Measurements from ENCODE around the gene RGS6.

Gene RGS6

DNA sequence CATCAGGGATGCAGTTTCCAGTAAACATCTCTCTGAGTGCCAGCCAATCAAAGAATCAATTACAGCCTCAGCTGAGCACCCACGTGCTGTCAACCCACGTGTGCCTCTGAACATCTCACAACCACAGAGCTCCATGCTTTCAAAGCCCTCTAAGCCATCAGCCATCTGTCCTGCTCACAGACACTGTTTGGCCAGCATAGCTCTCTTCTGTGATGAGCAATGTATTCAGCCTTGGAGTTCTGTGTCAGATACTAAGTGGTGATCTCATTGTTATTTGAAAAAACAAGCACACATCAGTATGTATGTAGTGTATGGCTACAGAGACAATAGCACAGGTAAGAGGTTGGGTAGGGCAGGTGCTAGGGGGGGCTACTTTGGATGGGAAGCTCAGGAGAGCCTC is 94.3 kb downstream of the RGS6 start:
- no peaks in the 10 kb centered on the region for H3K79me2 ChIP-seq (ENCODE audit: control insufficient read depth, low read length)

DNA sequence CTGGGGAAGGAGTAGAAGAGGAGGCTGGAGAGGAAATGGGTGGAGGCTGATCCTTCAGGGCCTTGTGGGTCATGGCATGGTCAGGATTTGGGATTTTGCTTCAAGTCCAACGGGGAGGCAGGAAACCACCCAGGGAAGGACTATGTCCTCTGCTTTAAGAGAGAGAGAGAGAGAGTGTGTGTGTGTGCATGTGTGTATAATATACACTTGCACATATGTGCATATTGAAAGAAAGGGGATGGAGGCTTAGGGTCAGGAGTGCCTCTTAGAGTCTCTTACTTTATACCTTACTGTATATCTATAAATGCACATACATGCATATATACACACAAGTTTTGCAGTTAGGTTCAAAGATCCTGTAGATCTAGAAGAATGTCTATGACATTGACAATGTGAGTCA is 94.8 kb downstream of the RGS6 start:
- no peaks in the 10 kb centered on the region for H4K20me1 ChIP-seq (ENCODE audit: control insufficient read depth, insufficient read depth, low read depth, low read length)
- no peaks in the 10 kb centered on the region for H3F3A ChIP-seq (ENCODE audit: control insufficient read depth, insufficient read depth)

More for the DNA sequence above, 94.3 kb downstream of the RGS6 start:
- no peak for TF ChIP-seq EZH2phosphoT487 (IDR thresholded peaks at IDR 0.05; ENCODE audit: borderline replicate concordance, low read length)
- TF ChIP-seq, protein P1, sequence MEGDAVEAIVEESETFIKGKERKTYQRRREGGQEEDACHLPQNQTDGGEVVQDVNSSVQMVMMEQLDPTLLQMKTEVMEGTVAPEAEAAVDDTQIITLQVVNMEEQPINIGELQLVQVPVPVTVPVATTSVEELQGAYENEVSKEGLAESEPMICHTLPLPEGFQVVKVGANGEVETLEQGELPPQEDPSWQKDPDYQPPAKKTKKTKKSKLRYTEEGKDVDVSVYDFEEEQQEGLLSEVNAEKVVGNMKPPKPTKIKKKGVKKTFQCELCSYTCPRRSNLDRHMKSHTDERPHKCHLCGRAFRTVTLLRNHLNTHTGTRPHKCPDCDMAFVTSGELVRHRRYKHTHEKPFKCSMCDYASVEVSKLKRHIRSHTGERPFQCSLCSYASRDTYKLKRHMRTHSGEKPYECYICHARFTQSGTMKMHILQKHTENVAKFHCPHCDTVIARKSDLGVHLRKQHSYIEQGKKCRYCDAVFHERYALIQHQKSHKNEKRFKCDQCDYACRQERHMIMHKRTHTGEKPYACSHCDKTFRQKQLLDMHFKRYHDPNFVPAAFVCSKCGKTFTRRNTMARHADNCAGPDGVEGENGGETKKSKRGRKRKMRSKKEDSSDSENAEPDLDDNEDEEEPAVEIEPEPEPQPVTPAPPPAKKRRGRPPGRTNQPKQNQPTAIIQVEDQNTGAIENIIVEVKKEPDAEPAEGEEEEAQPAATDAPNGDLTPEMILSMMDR (IDR thresholded peaks at IDR 0.05; ENCODE audit: low read depth, low read length, poor library complexity, severe bottlenecking): no peak
- Histone ChIP-seq H3K4me2 (ENCODE audit: low read length) (no peak overlapping the region), H3K27me3 (ENCODE audit: control insufficient read depth, low read length) (0 out of 2 replicates have a peak, but pooled peaks cover 4% of the 10 kb centered on the region), H3K9me3 (ENCODE audit: control insufficient read depth, insufficient read depth, low read length) (no peaks in the 10 kb centered on the region), H3K36me3 (ENCODE audit: control insufficient read depth, low read length) (no peaks in the 10 kb centered on the region), H3K4me1 (ENCODE audit: control insufficient read depth, low read length) (no peaks in the 10 kb centered on the region), H3K4me3 (ENCODE audit: low read length) (no peak overlapping the region), H4K20me1 (ENCODE audit: control insufficient read depth, insufficient read depth, low read depth, low read length) (no peaks in the 10 kb centered on the region), H3K9me2 (replicated peaks; ENCODE audit: control insufficient read depth, low read length) (no peaks in the 10 kb centered on the region), H3F3A (ENCODE audit: control insufficient read depth, insufficient read depth) (no peaks in the 10 kb centered on the region), H3K27ac (ENCODE audit: low read depth, low read length) (no peak overlapping the region)

DNA sequence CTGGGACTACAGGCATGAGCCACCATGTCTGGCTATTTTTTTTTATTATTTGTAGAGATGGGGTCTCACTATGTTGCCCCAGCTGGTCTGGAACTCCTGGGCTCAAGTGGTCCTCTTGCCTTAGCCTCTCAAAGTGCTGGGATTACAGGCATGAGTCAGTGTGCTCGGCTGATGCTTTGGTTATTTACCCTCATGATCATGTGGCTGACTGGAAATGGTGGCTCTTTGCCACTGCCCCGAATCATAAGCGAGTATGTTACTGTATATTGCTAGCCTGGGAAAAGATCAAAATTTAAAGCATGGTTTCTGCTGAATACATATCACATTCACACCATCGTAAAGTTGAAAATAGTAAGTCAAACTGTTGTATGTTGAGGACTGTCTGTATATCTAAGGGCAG is 101.1 kb downstream of the RGS6 start:
- no peak overlapping the region for H3K4me3 ChIP-seq (ENCODE audit: low read length)
- no peaks in the 10 kb centered on the region for H3K27me3 ChIP-seq (ENCODE audit: control insufficient read depth, low read length)
- H3F3A ChIP-seq (ENCODE audit: control insufficient read depth, insufficient read depth): no peaks in the 10 kb centered on the region
- H3K27ac ChIP-seq (ENCODE audit: low read depth, low read length): no peak overlapping the region
- H4K20me1 ChIP-seq (ENCODE audit: control insufficient read depth, insufficient read depth, low read depth, low read length): no peaks in the 10 kb centered on the region
- no peaks in the 10 kb centered on the region for H3K9me2 ChIP-seq (replicated peaks; ENCODE audit: control insufficient read depth, low read length)
- no peaks in the 10 kb centered on the region for H3K79me2 ChIP-seq (ENCODE audit: control insufficient read depth, low read length)
- no peak for TF ChIP-seq EZH2phosphoT487 (IDR thresholded peaks at IDR 0.05; ENCODE audit: borderline replicate concordance, low read length)
- TF ChIP-seq, protein P1 (IDR thresholded peaks at IDR 0.05; ENCODE audit: low read depth, low read length, poor library complexity, severe bottlenecking): no peak
- H3K36me3 ChIP-seq (ENCODE audit: control insufficient read depth, low read length): no peaks in the 10 kb centered on the region
- no peaks in the 10 kb centered on the region for H3K4me1 ChIP-seq (ENCODE audit: control insufficient read depth, low read length)
- no peak overlapping the region for H3K4me2 ChIP-seq (ENCODE audit: low read length)
- no peaks in the 10 kb centered on the region for H3K9me3 ChIP-seq (ENCODE audit: control insufficient read depth, insufficient read depth, low read length)

More for the DNA sequence above, 94.8 kb downstream of the RGS6 start:
- no peak overlapping the region for H3K4me2 ChIP-seq (ENCODE audit: low read length)
- no peaks in the 10 kb centered on the region for H3K9me2 ChIP-seq (replicated peaks; ENCODE audit: control insufficient read depth, low read length)
- no peak overlapping the region for H3K4me3 ChIP-seq (ENCODE audit: low read length)
- H3K36me3 ChIP-seq (ENCODE audit: control insufficient read depth, low read length): no peaks in the 10 kb centered on the region
- 0 out of 2 replicates have a peak, but pooled peaks cover 4% of the 10 kb centered on the region for H3K27me3 ChIP-seq (ENCODE audit: control insufficient read depth, low read length)
- no peaks in the 10 kb centered on the region for H3K9me3 ChIP-seq (ENCODE audit: control insufficient read depth, insufficient read depth, low read length)
- TF ChIP-seq EZH2phosphoT487 (IDR thresholded peaks at IDR 0.05; ENCODE audit: borderline replicate concordance, low read length): no peak
- TF ChIP-seq, protein P1 (IDR thresholded peaks at IDR 0.05; ENCODE audit: low read depth, low read length, poor library complexity, severe bottlenecking): no peak
- H3K27ac ChIP-seq (ENCODE audit: low read depth, low read length): no peak overlapping the region
- no peaks in the 10 kb centered on the region for H3K4me1 ChIP-seq (ENCODE audit: control insufficient read depth, low read length)
- no peaks in the 10 kb centered on the region for H3K79me2 ChIP-seq (ENCODE audit: control insufficient read depth, low read length)

Data from DOHH2 (cell line).